Measurements from ENCODE around the gene UBE3C. TPM values are rescaled to one million over a fixed set of nuclear protein-coding genes. Genes with fewer than 3 reads are reported as not detected.
A peak's percentile ranks its signal among the peaks of the same experiment; 100 is the strongest.

Gene UBE3C
- total and polyA plus RNA-seq, 9 of the 15 experiments (the other 6 are each of a cell fraction or from before 2014, with no cell fraction given), result 9.6 to 91.7 (median 75.4) TPM

GRCh38 chr7:157295338-157295737 lies 156.6 kb downstream of the UBE3C start:
- no peak for FAIRE-seq
- Histone ChIP-seq H3K9ac (ENCODE audit: insufficient read depth in 1 of 2, low read depth in 2 of 2, low read length in 2 of 2) (0 out of 4 replicates have a peak overlapping the region, but pooled peaks of 1 of the 2 experiments have one; percentile 27), H3K9me1 (ENCODE audit: control insufficient read depth, insufficient read depth, low read length) (peaks cover 8% of the 10 kb centered on the region), H3K36me3 (ENCODE audit: control insufficient read depth, insufficient read depth, low read length) (no peaks in the 10 kb centered on the region), H2AFZ (ENCODE audit: low read depth, low read length) (no peak overlapping the region), H3K27me3 (ENCODE audit: control insufficient read depth in 2 of 2, insufficient read depth in 2 of 2, low read length in 2 of 2) (peaks cover 44 to 45% of the 10 kb centered on the region in 2 experiments), H4K20me1 (replicated peaks; ENCODE audit: control insufficient read depth, insufficient read depth, low read length) (peaks cover 8% of the 10 kb centered on the region; the same call in 1 of the 2 replicates), H3K4me2 (ENCODE audit: insufficient read depth, low read length) (no peak overlapping the region), H3K9me3 (replicated peaks; ENCODE audit: control insufficient read depth, insufficient read depth, low read depth, low read length) (no peaks in the 10 kb centered on the region), H3K4me1 (replicated peaks in 1 of 2; ENCODE audit: control insufficient read depth in 2 of 2, insufficient read depth in 2 of 2, low read length in 2 of 2) (peaks cover 12 to 50% of the 10 kb centered on the region in 2 experiments; a peak in 4 of 5 replicates), H3K4me3 (no peak overlapping the region), H3K79me2 (ENCODE audit: control insufficient read depth, insufficient read depth, low read length) (no peaks in the 10 kb centered on the region), H3K27ac (ENCODE audit: extremely low read depth, low read depth, low read length) (no peak overlapping the region)
- ChIA-PET POLR2A (interaction anchor here (0.9 kb wide), 1 partner anchor 9 kb away, joined by 3 read pairs; no protein-coding TSS in a partner anchor), CTCF (ENCODE audit: low intra/inter-chr PET ratio) (no interaction called here)
- WGBS (ENCODE audit: insufficient coverage, low coverage, missing lambda C conversion rate), result 4% methylated on average over 12 of the region's 12 CpGs
- no peak for ATAC-seq
- in situ Hi-C loops (cut with MboI) (no loop called here), intact Hi-C loops (cut with micrococcal nuclease) (loop anchor here (5.0 kb wide), 2 partner anchors 47 to 102 kb away; no protein-coding TSS in a partner anchor)
- TF ChIP-seq AFF4 (CRISPR knock-in tag; IDR thresholded peaks at IDR 0.05), result no peak
- no peak for TF ChIP-seq HNRNPH1 (optimal IDR thresholded peaks at IDR 0.05; ENCODE audit: low read depth, low read length)
- no peak for TF ChIP-seq KDM4B (IDR thresholded peaks at IDR 0.05; ENCODE audit: borderline replicate concordance in 2 of 2, low read depth in 1 of 2)
- TF ChIP-seq MXI1 (IDR thresholded peaks at IDR 0.05; ENCODE audit: low read depth, low read length), result no peak
- TF ChIP-seq CEBPG (CRISPR knock-in tag; IDR thresholded peaks at IDR 0.05), result no peak
- no peak for TF ChIP-seq CEBPG (tag; conservative IDR thresholded peaks at IDR 0.05 in 1 of 2, IDR thresholded peaks at IDR 0.05 in 1 of 2)
- TF ChIP-seq FOXJ3 (CRISPR knock-in tag; IDR thresholded peaks at IDR 0.05), result no peak
- TF ChIP-seq CCAR2 (IDR thresholded peaks at IDR 0.05; ENCODE audit: low read depth, low read length), result no peak
- no TSS peak for BruUV-seq (replicated peaks)
- no peak for DNase-seq (ENCODE audit: extremely low read depth in 1 of 4, low spot score in 3 of 4)

Measured in K562 (cell line).